ENCODE results near the gene WDR81.

Gene WDR81

DNA sequence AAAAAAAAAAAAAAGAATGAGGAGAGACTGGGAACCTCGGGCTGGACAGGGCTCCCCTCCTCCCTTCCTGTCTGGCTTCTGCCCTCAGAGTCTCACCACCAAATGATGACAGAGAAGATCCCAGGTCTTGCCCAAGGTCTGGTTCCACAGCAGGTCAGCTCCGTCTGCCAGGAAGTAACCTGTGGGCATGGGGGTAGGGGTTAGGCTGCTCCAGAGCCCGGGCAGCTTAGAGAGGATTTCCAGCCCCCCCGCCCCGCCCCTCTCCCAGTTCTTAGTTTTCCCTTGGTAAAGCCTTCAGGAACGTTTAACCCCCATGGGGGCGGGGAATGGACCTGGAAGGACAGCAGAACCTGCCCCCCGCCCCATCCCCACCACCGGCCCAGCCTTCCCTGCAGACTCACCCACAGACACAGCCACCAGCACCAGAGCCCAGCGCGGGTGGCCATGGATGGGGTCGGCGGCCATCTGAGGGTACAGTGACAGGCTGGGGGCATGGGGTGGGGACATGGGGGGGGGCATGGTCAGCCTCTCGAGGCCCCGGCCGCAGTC, 15.0 kb upstream of the WDR81 start:
- TF ChIP-seq, protein P1, sequence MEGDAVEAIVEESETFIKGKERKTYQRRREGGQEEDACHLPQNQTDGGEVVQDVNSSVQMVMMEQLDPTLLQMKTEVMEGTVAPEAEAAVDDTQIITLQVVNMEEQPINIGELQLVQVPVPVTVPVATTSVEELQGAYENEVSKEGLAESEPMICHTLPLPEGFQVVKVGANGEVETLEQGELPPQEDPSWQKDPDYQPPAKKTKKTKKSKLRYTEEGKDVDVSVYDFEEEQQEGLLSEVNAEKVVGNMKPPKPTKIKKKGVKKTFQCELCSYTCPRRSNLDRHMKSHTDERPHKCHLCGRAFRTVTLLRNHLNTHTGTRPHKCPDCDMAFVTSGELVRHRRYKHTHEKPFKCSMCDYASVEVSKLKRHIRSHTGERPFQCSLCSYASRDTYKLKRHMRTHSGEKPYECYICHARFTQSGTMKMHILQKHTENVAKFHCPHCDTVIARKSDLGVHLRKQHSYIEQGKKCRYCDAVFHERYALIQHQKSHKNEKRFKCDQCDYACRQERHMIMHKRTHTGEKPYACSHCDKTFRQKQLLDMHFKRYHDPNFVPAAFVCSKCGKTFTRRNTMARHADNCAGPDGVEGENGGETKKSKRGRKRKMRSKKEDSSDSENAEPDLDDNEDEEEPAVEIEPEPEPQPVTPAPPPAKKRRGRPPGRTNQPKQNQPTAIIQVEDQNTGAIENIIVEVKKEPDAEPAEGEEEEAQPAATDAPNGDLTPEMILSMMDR (IDR thresholded peaks at IDR 0.05; ENCODE audit: low read depth, low read length), result no peak
- DNase-seq (ENCODE audit: extremely low read depth, low read depth), result no peak

DNA sequence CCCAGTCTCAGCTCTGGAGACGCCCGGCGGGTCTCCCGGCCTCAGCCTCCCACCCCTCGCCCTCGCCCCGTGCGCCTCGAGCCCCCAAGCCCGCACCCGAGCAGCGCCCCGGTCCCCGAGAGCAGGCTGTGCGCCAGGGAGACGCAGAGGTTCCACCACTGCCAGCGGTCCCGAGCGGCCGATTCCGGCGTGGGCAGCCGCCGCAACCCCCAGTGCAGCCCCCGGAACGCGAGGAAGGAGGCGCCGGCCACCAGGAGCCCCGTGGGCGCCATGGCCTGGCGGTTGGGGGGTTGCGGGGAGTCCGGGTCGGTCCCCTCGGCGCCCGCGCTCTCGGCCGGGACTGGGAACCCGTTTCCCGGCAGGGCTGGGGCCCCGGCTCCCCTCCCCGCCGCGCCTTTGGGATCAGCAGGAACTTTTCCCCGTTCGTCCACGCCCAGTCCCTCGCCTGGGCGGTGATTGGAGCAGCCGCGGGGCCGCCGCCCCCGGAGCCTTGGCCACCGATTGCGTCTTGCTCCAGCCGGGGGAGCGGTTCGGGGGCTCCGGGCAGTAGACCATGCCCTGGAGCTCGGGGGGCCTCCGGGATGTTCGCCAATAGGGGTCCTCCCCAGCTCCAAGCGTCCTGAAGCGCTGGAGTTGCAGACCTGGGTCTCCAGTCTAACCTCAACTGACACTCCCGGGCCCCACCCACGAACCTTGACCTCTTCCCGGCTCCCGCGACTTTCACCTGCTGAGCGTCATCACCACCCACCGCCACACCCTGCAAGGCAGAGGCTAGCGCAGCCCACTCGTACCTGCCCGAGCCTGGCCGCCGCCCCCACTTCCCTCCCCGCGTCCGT, 14.3 kb upstream of the WDR81 start, which contains the start of gene TLCD2:
TSS of gene TLCD2 (minus strand) at position 407 of the 836 bp plus-strand sequence. CDS start at position 272, 135 bp downstream.
- DNase-seq (ENCODE audit: extremely low read depth, low read depth), result peak; percentile 49

DNA sequence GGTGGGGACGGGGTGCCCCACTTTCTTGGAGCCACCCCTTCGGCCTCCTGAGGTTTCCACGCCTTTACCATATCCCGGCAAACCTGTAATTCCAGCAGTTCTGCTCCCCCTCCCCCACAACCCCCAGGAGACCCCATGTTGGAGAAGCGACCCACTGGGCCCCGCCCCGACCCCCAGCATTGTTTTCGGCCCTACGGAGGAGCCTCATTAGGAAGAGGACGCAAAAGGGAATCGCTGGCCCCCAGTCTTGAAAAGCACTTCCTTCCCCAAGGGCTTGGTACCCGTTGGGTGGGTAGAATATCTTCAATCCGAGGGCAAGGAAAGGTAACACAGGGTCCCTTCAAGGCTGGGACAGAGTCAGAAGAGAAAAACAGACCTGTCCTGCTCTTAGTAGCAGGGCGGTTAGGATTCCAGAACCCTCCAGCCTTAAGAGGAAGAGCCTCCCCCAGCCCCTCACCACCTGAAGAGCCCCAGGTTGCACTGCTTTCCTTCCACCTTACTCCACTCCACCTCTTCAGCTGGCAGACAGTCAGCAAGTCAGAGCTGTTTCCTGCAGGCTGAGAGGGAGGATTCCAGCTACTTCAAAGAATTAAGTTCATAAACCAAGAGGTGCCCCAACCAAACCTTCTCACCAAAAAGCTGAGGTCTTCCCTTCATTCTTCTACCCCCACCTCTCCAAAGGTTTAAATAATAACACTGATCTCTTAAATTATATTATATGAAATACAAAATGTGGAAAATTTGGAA, 13.5 kb upstream of the WDR81 start:
- TF ChIP-seq, protein P1 (IDR thresholded peaks at IDR 0.05; ENCODE audit: low read depth, low read length), result no peak
- DNase-seq (ENCODE audit: extremely low read depth, low read depth), result no peak

More for the DNA sequence above, 14.3 kb upstream of the WDR81 start, which contains the start of gene TLCD2:
- TF ChIP-seq, protein P1 (IDR thresholded peaks at IDR 0.05; ENCODE audit: low read depth, low read length), result no peak

- TF ChIP-seq, protein P1 (IDR thresholded peaks at IDR 0.05; ENCODE audit: low read depth, low read length), result no peak
- no peak for DNase-seq (ENCODE audit: extremely low read depth, low read depth)
These were observed 12.7 kb upstream of the WDR81 start for GRCh38 chr17:1711804-1712203.

GRCh38 chr17:1712271-1712670, 12.2 kb upstream of the WDR81 start:
- TF ChIP-seq, protein P1 (IDR thresholded peaks at IDR 0.05; ENCODE audit: low read depth, low read length), result no peak
- DNase-seq (ENCODE audit: extremely low read depth, low read depth), result no peak

GRCh38 chr17:1713160-1713877, 11.2 kb upstream of the WDR81 start:
- TF ChIP-seq, protein P1 (IDR thresholded peaks at IDR 0.05; ENCODE audit: low read depth, low read length), result no peak
- DNase-seq (ENCODE audit: extremely low read depth, low read depth), result no peak

Data from AG09319 (cell line).